ENCODE results near the gene TMEM182. TPM values are rescaled to one million over a fixed set of nuclear protein-coding genes. Genes with fewer than 3 reads are reported as not detected.

The TMEM182 gene
- total RNA-seq, 1 experiment from 2014 or later = 3.2 TPM

- no peak for DNase-seq (ENCODE audit: low spot score)
- H3K27me3 ChIP-seq (replicated peaks; ENCODE audit: insufficient read depth, low read depth, low read length, poor library complexity) = no peaks in the 10 kb centered on the region
- H3K4me3 ChIP-seq (ENCODE audit: low read depth, low read length, poor library complexity, severe bottlenecking) = peak overlapping the region; percentile 95
- no peaks in the 10 kb centered on the region for H3K9me3 ChIP-seq (ENCODE audit: low read depth, low read length, poor library complexity, severe bottlenecking)
- intact Hi-C loops (cut with micrococcal nuclease; ENCODE audit: unreplicated experiment) = no loop called here
- no peak for TF ChIP-seq EZH2 (IDR thresholded peaks at IDR 0.05; ENCODE audit: borderline replicate concordance, low read depth, low read length, poor library complexity, severe bottlenecking)
- no peak overlapping the region for H3K27ac ChIP-seq (ENCODE audit: low read depth, low read length, poor library complexity, severe bottlenecking)
- POLR2A ChIA-PET (ENCODE audit: low non-redundant PET) = no interaction called here
- H3K4me1 ChIP-seq (ENCODE audit: insufficient read depth, low read length, poor library complexity, severe bottlenecking) = no peaks in the 10 kb centered on the region
- CTCF ChIA-PET = no interaction called here
- BruUV-seq (replicated peaks) = TSS peak; percentile 30
- peaks cover 4% of the 10 kb centered on the region for H3K36me3 ChIP-seq (ENCODE audit: insufficient read depth, low read length, poor library complexity, severe bottlenecking)
Observed at GRCh38 chr2:102735416-102736109, 26.3 kb upstream of the TMEM182 start.

DNA sequence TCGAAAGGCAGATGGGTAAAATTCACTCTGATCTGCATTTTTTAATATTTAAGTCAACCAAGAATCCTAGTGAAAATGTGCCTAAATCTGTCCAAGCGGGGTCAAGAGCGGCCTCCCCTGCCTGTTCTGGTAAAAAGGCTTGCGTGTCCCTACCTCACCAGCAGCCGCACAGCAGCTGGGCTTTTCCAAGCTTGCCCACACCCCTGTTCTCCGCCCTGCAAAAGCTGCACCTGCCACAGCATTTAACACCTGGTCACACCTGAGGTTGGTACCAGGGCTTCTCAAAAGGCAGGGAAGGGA, 25.8 kb upstream of the TMEM182 start:
- CTCF ChIA-PET = interaction anchor here (0.8 kb wide), 1 partner anchor 18 kb away, joined by 5 read pairs; no protein-coding TSS in a partner anchor
- intact Hi-C loops (cut with micrococcal nuclease; ENCODE audit: unreplicated experiment) = no loop called here
- no TSS peak for BruUV-seq (replicated peaks)
- peak; percentile 15 for DNase-seq (ENCODE audit: low spot score)
- POLR2A ChIA-PET (ENCODE audit: low non-redundant PET) = no interaction called here
- no peak for TF ChIP-seq EZH2 (IDR thresholded peaks at IDR 0.05; ENCODE audit: borderline replicate concordance, low read depth, low read length, poor library complexity, severe bottlenecking)
- TF ChIP-seq CTCF (conservative IDR thresholded peaks at IDR 0.05; ENCODE audit: low read depth, low read length) = no peak
- no peaks in the 10 kb centered on the region for H3K27me3 ChIP-seq (replicated peaks; ENCODE audit: insufficient read depth, low read depth, low read length, poor library complexity)
- H3K4me1 ChIP-seq (ENCODE audit: insufficient read depth, low read length, poor library complexity, severe bottlenecking) = no peaks in the 10 kb centered on the region
- H3K27ac ChIP-seq (ENCODE audit: low read depth, low read length, poor library complexity, severe bottlenecking) = peak overlapping the region; percentile 75
- no peaks in the 10 kb centered on the region for H3K9me3 ChIP-seq (ENCODE audit: low read depth, low read length, poor library complexity, severe bottlenecking)
- peak overlapping the region; percentile 95 for H3K4me3 ChIP-seq (ENCODE audit: low read depth, low read length, poor library complexity, severe bottlenecking)
- H3K36me3 ChIP-seq (ENCODE audit: insufficient read depth, low read length, poor library complexity, severe bottlenecking) = no peaks in the 10 kb centered on the region

- peak; percentile 71 for DNase-seq (ENCODE audit: low spot score)
- intact Hi-C loops (cut with micrococcal nuclease; ENCODE audit: unreplicated experiment) = no loop called here
- no peaks in the 10 kb centered on the region for H3K9me3 ChIP-seq (ENCODE audit: low read depth, low read length, poor library complexity, severe bottlenecking)
- H3K4me3 ChIP-seq (ENCODE audit: low read depth, low read length, poor library complexity, severe bottlenecking) = peak overlapping the region; percentile 95
- peak overlapping the region; percentile 75 for H3K27ac ChIP-seq (ENCODE audit: low read depth, low read length, poor library complexity, severe bottlenecking)
- POLR2A ChIA-PET (ENCODE audit: low non-redundant PET) = no interaction called here
- TF ChIP-seq EZH2 (IDR thresholded peaks at IDR 0.05; ENCODE audit: borderline replicate concordance, low read depth, low read length, poor library complexity, severe bottlenecking) (no peak), CTCF (conservative IDR thresholded peaks at IDR 0.05; ENCODE audit: low read depth, low read length) (no peak)
- CTCF ChIA-PET = interaction anchor here (0.8 kb wide), 1 partner anchor 17 kb away, joined by 5 read pairs; no protein-coding TSS in a partner anchor
- H3K4me1 ChIP-seq (ENCODE audit: insufficient read depth, low read length, poor library complexity, severe bottlenecking) = no peaks in the 10 kb centered on the region
- H3K36me3 ChIP-seq (ENCODE audit: insufficient read depth, low read length, poor library complexity, severe bottlenecking) = no peaks in the 10 kb centered on the region
- H3K27me3 ChIP-seq (replicated peaks; ENCODE audit: insufficient read depth, low read depth, low read length, poor library complexity) = no peaks in the 10 kb centered on the region
- no TSS peak for BruUV-seq (replicated peaks)
Observed at GRCh38 chr2:102736410-102737409, 25.1 kb upstream of the TMEM182 start.

Measured in A673 (cell line).